Activated T-cell treated with anti-CD3 and anti-CD28 coated beads, Interleukin-2, amount 50 U/mL, for 24 hours (primary cell): ENCODE data around the gene IPCEF1.
A peak's percentile ranks its signal among the peaks of the same experiment; 100 is the strongest.

ENCODE experiments used
- DNase-seq: peaks from one replicate; pipeline ENCODE4 v3.0.0-alpha.2; 2020
- H3K27ac Mint-ChIP-seq: 2 replicates; pipeline ENCODE4 v1.8.0; 2020; ENCODE audit warnings: mild to moderate bottlenecking, mixed read lengths
- H3K27me3 Mint-ChIP-seq: 2 replicates; pipeline ENCODE4 v1.8.0; 2020; ENCODE audit warnings: mixed read lengths
- H3K36me3 Mint-ChIP-seq: 2 replicates; pipeline ENCODE4 v1.8.0; 2020; ENCODE audit warnings: low read depth, mixed read lengths
- H3K4me1 Mint-ChIP-seq: 2 replicates; pipeline ENCODE4 v1.8.0; 2020; ENCODE audit warnings: low read depth, mixed read lengths
- H3K4me3 Mint-ChIP-seq: 2 replicates; pipeline ENCODE4 v1.8.0; 2020; ENCODE audit warnings: mild to moderate bottlenecking, moderate library complexity, mixed read lengths
- H3K9me3 Mint-ChIP-seq: 2 replicates; pipeline ENCODE4 v1.8.0; 2020; ENCODE audit warnings: mixed read lengths

The IPCEF1 gene

GRCh38 chr6:154301839-154302752, 54.5 kb downstream of the IPCEF1 start:
- H3K27me3 Mint-ChIP-seq: peaks cover 8% of the 10 kb centered on the region
- no peaks in the 10 kb centered on the region for H3K36me3 Mint-ChIP-seq
- H3K4me3 Mint-ChIP-seq: no peak overlapping the region
- no peaks in the 10 kb centered on the region for H3K9me3 Mint-ChIP-seq
- no peak for DNase-seq
- peaks cover 21% of the 10 kb centered on the region for H3K4me1 Mint-ChIP-seq
- no peak overlapping the region for H3K27ac Mint-ChIP-seq

- Mint-ChIP-seq H3K4me3 (no peak overlapping the region), H3K27me3 (peaks cover 10% of the 10 kb centered on the region), H3K27ac (no peak overlapping the region), H3K4me1 (peaks cover 21% of the 10 kb centered on the region), H3K36me3 (no peaks in the 10 kb centered on the region), H3K9me3 (no peaks in the 10 kb centered on the region)
- DNase-seq: no peak
Observed at GRCh38 chr6:154301086-154301625, 55.4 kb downstream of the IPCEF1 start.

GRCh38 chr6:154298297-154298696, 58.3 kb downstream of the IPCEF1 start:
- Mint-ChIP-seq H3K27ac (no peak overlapping the region), H3K36me3 (no peaks in the 10 kb centered on the region)

GRCh38 chr6:154297721-154298120, 58.9 kb downstream of the IPCEF1 start:
- no peak overlapping the region for H3K27ac Mint-ChIP-seq
- no peaks in the 10 kb centered on the region for H3K9me3 Mint-ChIP-seq
- H3K4me3 Mint-ChIP-seq: no peak overlapping the region
- H3K36me3 Mint-ChIP-seq: no peaks in the 10 kb centered on the region
- no peak for DNase-seq
- H3K27me3 Mint-ChIP-seq: peaks cover 11% of the 10 kb centered on the region
- H3K4me1 Mint-ChIP-seq: peaks cover 20% of the 10 kb centered on the region

More at GRCh38 chr6:154298297-154298696, 58.3 kb downstream of the IPCEF1 start:
- H3K4me3 Mint-ChIP-seq: no peak overlapping the region
- DNase-seq: no peak
- peaks cover 21% of the 10 kb centered on the region for H3K4me1 Mint-ChIP-seq
- H3K27me3 Mint-ChIP-seq: peaks cover 11% of the 10 kb centered on the region
- H3K9me3 Mint-ChIP-seq: no peaks in the 10 kb centered on the region

- Mint-ChIP-seq H3K4me1 (peaks cover 15% of the 10 kb centered on the region), H3K9me3 (no peaks in the 10 kb centered on the region), H3K27me3 (peaks cover 11% of the 10 kb centered on the region), H3K4me3 (no peak overlapping the region), H3K36me3 (no peaks in the 10 kb centered on the region), H3K27ac (no peak overlapping the region)
- no peak for DNase-seq
Observed at GRCh38 chr6:154297210-154297609, 59.4 kb downstream of the IPCEF1 start.

GRCh38 chr6:154295733-154296132, 60.9 kb downstream of the IPCEF1 start:
- Mint-ChIP-seq H3K27ac (no peak overlapping the region), H3K27me3 (peaks cover 11% of the 10 kb centered on the region), H3K9me3 (no peaks in the 10 kb centered on the region), H3K4me3 (no peak overlapping the region), H3K4me1 (peaks cover 6% of the 10 kb centered on the region), H3K36me3 (no peaks in the 10 kb centered on the region)
- no peak for DNase-seq

- H3K36me3 Mint-ChIP-seq: no peaks in the 10 kb centered on the region
- peaks cover 2% of the 10 kb centered on the region for H3K4me1 Mint-ChIP-seq
- no peaks in the 10 kb centered on the region for H3K9me3 Mint-ChIP-seq
- H3K4me3 Mint-ChIP-seq: no peak overlapping the region
- no peak for DNase-seq
- no peak overlapping the region for H3K27ac Mint-ChIP-seq
- H3K27me3 Mint-ChIP-seq: peaks cover 3% of the 10 kb centered on the region
Observed at GRCh38 chr6:154292855-154293519, 63.6 kb downstream of the IPCEF1 start.

GRCh38 chr6:154292066-154292465, 64.5 kb downstream of the IPCEF1 start:
- H3K27me3 Mint-ChIP-seq: peaks cover 3% of the 10 kb centered on the region
- peaks cover 3% of the 10 kb centered on the region for H3K4me1 Mint-ChIP-seq
- no peaks in the 10 kb centered on the region for H3K36me3 Mint-ChIP-seq
- H3K9me3 Mint-ChIP-seq: no peaks in the 10 kb centered on the region
- no peak overlapping the region for H3K27ac Mint-ChIP-seq
- no peak overlapping the region for H3K4me3 Mint-ChIP-seq
- DNase-seq: no peak

GRCh38 chr6:154289818-154290508, 66.6 kb downstream of the IPCEF1 start:
- H3K27me3 Mint-ChIP-seq: no peaks in the 10 kb centered on the region
- H3K4me3 Mint-ChIP-seq: no peak overlapping the region
- H3K4me1 Mint-ChIP-seq: peaks cover 10% of the 10 kb centered on the region
- no peaks in the 10 kb centered on the region for H3K9me3 Mint-ChIP-seq
- no peak overlapping the region for H3K27ac Mint-ChIP-seq
- H3K36me3 Mint-ChIP-seq: no peaks in the 10 kb centered on the region
- no peak for DNase-seq

GRCh38 chr6:154285826-154286225, 70.8 kb downstream of the IPCEF1 start:
- Mint-ChIP-seq H3K4me3 (no peak overlapping the region), H3K9me3 (peaks cover 3% of the 10 kb centered on the region), H3K27me3 (no peaks in the 10 kb centered on the region), H3K36me3 (no peaks in the 10 kb centered on the region), H3K4me1 (peaks cover 10% of the 10 kb centered on the region), H3K27ac (no peak overlapping the region)
- DNase-seq: no peak

- H3K27ac Mint-ChIP-seq: no peak overlapping the region
- no peaks in the 10 kb centered on the region for H3K27me3 Mint-ChIP-seq
- H3K4me3 Mint-ChIP-seq: no peak overlapping the region
- peaks cover 3% of the 10 kb centered on the region for H3K9me3 Mint-ChIP-seq
- no peaks in the 10 kb centered on the region for H3K36me3 Mint-ChIP-seq
- peaks cover 10% of the 10 kb centered on the region for H3K4me1 Mint-ChIP-seq
- no peak for DNase-seq
Observed at GRCh38 chr6:154284313-154284853, 72.2 kb downstream of the IPCEF1 start.

- no peak overlapping the region for H3K27ac Mint-ChIP-seq
- H3K4me1 Mint-ChIP-seq: peaks cover 27% of the 10 kb centered on the region
- no peaks in the 10 kb centered on the region for H3K36me3 Mint-ChIP-seq
- H3K27me3 Mint-ChIP-seq: no peaks in the 10 kb centered on the region
- H3K4me3 Mint-ChIP-seq: no peak overlapping the region
- H3K9me3 Mint-ChIP-seq: peaks cover 3% of the 10 kb centered on the region
- DNase-seq: no peak
Observed at GRCh38 chr6:154280521-154280920, 76.1 kb downstream of the IPCEF1 start.

- no peak for DNase-seq
- H3K27me3 Mint-ChIP-seq: no peaks in the 10 kb centered on the region
- peak overlapping the region; percentile 86 for H3K27ac Mint-ChIP-seq
Observed at GRCh38 chr6:154277629-154278017, 79.0 kb downstream of the IPCEF1 start.

More at GRCh38 chr6:154277629-154278017, 79.0 kb downstream of the IPCEF1 start:
- H3K9me3 Mint-ChIP-seq: no peaks in the 10 kb centered on the region
- no peaks in the 10 kb centered on the region for H3K36me3 Mint-ChIP-seq
- H3K4me3 Mint-ChIP-seq: peak overlapping the region; percentile 65
- H3K4me1 Mint-ChIP-seq: peaks cover 39% of the 10 kb centered on the region
